ENCODE measurements around the gene SDF4.

DNA sequence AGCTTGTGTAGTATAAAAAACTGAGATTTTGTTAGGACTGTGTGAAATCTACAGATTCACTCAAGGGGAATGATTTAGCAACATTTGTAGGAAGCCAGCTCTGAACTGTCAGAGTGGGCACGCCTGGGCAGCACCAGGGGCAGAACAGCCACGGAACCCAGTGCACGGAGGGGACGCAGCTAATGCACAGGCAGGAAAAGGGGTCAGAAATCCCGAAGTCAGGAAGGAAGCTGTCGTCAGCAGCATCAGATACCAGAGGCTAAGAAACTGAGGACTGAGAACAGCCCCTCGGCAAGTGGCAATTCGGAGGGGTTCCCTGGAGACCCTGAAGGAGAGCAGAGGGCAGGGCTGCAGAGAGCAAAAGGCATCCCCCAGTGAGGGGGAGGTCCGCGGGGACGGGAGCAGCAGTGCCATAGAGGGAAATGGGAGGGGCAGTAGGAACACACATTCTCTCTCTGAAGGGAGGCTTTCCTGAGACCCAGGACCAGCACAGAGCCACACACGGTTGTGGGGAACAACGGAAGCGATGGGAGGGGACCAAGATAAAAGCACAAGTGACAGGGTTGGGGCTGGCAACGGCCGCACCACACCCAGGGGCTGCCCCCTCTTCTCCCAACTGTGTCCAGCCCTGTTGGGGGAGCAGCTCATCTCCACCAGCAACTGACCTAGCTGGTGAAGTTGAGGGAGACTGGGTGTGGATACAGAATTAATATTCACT is 29.2 kb upstream of the SDF4 start:
- TF ChIP-seq, protein P1, sequence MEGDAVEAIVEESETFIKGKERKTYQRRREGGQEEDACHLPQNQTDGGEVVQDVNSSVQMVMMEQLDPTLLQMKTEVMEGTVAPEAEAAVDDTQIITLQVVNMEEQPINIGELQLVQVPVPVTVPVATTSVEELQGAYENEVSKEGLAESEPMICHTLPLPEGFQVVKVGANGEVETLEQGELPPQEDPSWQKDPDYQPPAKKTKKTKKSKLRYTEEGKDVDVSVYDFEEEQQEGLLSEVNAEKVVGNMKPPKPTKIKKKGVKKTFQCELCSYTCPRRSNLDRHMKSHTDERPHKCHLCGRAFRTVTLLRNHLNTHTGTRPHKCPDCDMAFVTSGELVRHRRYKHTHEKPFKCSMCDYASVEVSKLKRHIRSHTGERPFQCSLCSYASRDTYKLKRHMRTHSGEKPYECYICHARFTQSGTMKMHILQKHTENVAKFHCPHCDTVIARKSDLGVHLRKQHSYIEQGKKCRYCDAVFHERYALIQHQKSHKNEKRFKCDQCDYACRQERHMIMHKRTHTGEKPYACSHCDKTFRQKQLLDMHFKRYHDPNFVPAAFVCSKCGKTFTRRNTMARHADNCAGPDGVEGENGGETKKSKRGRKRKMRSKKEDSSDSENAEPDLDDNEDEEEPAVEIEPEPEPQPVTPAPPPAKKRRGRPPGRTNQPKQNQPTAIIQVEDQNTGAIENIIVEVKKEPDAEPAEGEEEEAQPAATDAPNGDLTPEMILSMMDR (IDR thresholded peaks at IDR 0.05), result no peak
- no peak for TF ChIP-seq ZFX (IDR thresholded peaks at IDR 0.05; ENCODE audit: borderline replicate concordance)

Data from 22Rv1 (cell line).